ENCODE results near the gene RPL39L.

GRCh38 chr3:187162265-187162953, 23.1 kb upstream of the RPL39L start:
- no peak for TF ChIP-seq CTCF (IDR thresholded peaks at IDR 0.05; ENCODE audit: low read depth, low read length, poor library complexity, severe bottlenecking)
- no peak for TF ChIP-seq EZH2phosphoT487 (IDR thresholded peaks at IDR 0.05; ENCODE audit: borderline replicate concordance, low read length)

Measured in DOHH2 (cell line).